Fibroblast of villous mesenchyme (primary cell): ENCODE measurements around the gene TTBK1. TPM values are rescaled to one million over a fixed set of nuclear protein-coding genes. Genes with fewer than 3 reads are reported as not detected.

Experiments used
- DNase-seq: peaks from one replicate; pipeline ENCODE4 v3.0.0-alpha.2; 2010; ENCODE audit warnings: low read depth
- H3K4me3 ChIP-seq: 2 replicates; pipeline ENCODE4 v1.5.1; 2011; ENCODE audit warnings: low read depth, mild to moderate bottlenecking, low read length
- total RNA-seq: library from RNA; depleted of rRNA; stranded (reverse); fragments of >200 nt; gene quantifications from 2 replicates; pipeline ENCODE4 v1.2.3, GENCODE V29; 2012
- TF ChIP-seq, protein P1 (sequence below): IDR thresholded peaks from 2 replicates; pipeline ENCODE4 v1.5.1; 2012; ENCODE audit warnings: low read depth, mild to moderate bottlenecking, low read length; ENCODE audit not compliant: insufficient read depth

TTBK1 gene
- total RNA-seq, 1 donor: not detected

GRCh38 chr6:43304361-43304760 lies 61.1 kb downstream of the TTBK1 start:
- DNase-seq: no peak
- TF ChIP-seq, protein P1, sequence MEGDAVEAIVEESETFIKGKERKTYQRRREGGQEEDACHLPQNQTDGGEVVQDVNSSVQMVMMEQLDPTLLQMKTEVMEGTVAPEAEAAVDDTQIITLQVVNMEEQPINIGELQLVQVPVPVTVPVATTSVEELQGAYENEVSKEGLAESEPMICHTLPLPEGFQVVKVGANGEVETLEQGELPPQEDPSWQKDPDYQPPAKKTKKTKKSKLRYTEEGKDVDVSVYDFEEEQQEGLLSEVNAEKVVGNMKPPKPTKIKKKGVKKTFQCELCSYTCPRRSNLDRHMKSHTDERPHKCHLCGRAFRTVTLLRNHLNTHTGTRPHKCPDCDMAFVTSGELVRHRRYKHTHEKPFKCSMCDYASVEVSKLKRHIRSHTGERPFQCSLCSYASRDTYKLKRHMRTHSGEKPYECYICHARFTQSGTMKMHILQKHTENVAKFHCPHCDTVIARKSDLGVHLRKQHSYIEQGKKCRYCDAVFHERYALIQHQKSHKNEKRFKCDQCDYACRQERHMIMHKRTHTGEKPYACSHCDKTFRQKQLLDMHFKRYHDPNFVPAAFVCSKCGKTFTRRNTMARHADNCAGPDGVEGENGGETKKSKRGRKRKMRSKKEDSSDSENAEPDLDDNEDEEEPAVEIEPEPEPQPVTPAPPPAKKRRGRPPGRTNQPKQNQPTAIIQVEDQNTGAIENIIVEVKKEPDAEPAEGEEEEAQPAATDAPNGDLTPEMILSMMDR: no peak
- no peak overlapping the region for H3K4me3 ChIP-seq

DNA sequence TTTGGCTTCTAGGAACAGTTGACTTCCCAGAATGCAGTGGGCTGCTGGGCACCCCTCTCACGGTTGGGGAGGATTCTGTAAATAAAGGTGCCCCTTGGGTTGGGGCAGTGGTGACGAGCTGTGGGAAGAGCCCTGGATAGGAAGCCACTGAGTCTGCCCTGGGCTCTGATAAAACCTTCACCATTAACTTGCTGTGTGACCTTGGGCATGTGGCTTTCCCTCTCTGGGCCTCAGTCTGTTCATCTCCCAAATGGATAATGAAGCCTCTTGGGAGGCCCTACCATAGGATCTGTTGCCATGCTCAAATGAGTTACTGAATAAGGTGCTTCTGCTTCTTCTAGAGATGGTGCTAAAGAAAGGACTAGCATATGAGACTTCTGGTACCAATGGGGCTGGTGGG lies 61.6 kb downstream of the TTBK1 start:
- no peak overlapping the region for H3K4me3 ChIP-seq
- DNase-seq: no peak
- TF ChIP-seq, protein P1: no peak

DNA sequence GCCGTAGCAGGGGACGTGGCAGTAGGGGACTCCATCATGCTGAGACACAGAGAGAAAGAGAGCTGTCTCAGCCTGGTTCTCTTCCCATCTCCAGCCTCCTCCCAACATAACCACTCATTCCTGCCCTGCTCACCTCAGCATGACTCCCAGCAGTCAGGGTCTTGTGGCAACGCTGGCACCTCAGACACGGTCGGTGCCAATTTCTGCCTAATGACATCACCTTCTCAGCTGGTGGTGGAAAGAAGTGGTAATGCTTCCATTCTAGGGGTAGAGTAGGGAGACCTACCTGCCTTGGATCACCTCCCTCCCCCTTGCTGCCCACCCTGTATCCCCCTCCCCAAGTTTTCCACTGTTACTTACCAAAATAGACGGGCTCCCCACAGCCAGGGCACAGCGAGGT lies 62.8 kb downstream of the TTBK1 start:
- DNase-seq: no peak
- TF ChIP-seq, protein P1: no peak
- no peak overlapping the region for H3K4me3 ChIP-seq

- DNase-seq: no peak
- TF ChIP-seq, protein P1: no peak
- no peak overlapping the region for H3K4me3 ChIP-seq
Measured at GRCh38 chr6:43307451-43308100, 64.3 kb downstream of the TTBK1 start.

GRCh38 chr6:43308101-43308989 lies 65.1 kb downstream of the TTBK1 start, which contains the start of gene CRIP3:
CRIP3 (minus strand) TSS chr6:43308826; CDS start chr6:43308792, 34 bp downstream.
- TF ChIP-seq, protein P1: peak; percentile 19
- DNase-seq: peak; percentile 6
- H3K4me3 ChIP-seq: peak within 1 kb of the TSS; percentile 39

DNA sequence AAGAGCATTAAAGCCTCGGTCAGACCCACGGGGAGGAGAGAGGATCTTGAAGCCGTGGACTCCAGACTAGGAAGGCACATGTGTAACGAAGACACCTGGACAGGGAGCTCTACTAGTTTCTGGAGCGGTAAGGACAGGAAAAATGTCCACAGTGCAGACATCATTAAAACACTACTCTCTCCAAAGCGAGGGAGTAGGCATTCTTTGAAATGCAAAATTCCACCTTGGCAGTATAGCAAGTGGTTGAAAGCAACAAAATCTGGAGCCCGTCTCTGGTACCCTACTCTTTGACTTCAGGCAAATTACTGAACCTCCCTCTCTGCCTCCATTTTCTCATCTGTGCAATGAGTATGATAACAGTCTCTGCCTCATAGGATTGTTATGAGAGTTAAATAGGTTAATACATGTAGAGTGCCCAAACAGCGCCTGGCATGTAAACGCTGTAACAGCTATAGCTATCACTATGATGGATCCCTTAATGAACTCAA lies 65.8 kb downstream of the TTBK1 start:
- H3K4me3 ChIP-seq: peak overlapping the region; percentile 39
- DNase-seq: no peak
- TF ChIP-seq, protein P1: no peak
